ENCODE measurements around the gene VEPH1. TPM values are rescaled to one million over a fixed set of nuclear protein-coding genes. Genes with fewer than 3 reads are reported as not detected.

The VEPH1 gene
- polyA plus RNA-seq, 1 of the 3 experiments (the other 2 are of a cell fraction), result 6.0 TPM

DNA sequence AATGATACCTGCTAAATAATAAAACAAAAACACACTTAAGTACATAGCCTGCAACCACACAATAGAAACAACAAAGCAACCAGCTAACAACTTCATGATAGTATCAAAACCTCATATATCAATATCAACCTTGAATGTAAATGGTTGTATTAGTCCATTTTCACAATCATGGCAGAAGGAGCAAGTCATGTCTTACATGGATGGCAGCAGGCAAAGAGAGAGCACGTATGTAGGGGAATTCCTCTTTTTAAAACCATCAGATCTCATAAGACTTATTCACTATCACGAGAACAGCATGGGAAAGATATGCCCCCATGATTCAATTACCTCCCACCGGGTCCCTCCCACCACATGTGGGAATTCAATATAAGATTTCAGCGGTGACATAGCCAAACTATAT lies 111.1 kb downstream of the VEPH1 start:
- DNase-seq, result no peak
- no peak overlapping the region for H3K4me3 ChIP-seq (ENCODE audit: low read depth in 2 of 2, low read length in 1 of 2)
- H3K9me3 ChIP-seq, result no peaks in the 10 kb centered on the region
- TF ChIP-seq TCF12 (IDR thresholded peaks at IDR 0.05) (no peak), JUND (IDR thresholded peaks at IDR 0.05) (no peak), NFIC (IDR thresholded peaks at IDR 0.05; ENCODE audit: borderline replicate concordance) (no peak), RAD21 (IDR thresholded peaks at IDR 0.05; ENCODE audit: low read length) (no peak), POLR2AphosphoS5 (IDR thresholded peaks at IDR 0.05; ENCODE audit: low read depth, low read length) (no peak), GABPA (IDR thresholded peaks at IDR 0.05; ENCODE audit: low read depth) (no peak), TAF1 (IDR thresholded peaks at IDR 0.05; ENCODE audit: borderline replicate concordance, low read depth, low read length) (no peak), CHD2 (IDR thresholded peaks at IDR 0.05; ENCODE audit: low read length, partially characterized antibody) (no peak), FOXJ3 (CRISPR knock-in tag; IDR thresholded peaks at IDR 0.05) (no peak), EZH2phosphoT487 (IDR thresholded peaks at IDR 0.05; ENCODE audit: borderline replicate concordance, low read depth) (no peak)
- TF ChIP-seq, protein P1, sequence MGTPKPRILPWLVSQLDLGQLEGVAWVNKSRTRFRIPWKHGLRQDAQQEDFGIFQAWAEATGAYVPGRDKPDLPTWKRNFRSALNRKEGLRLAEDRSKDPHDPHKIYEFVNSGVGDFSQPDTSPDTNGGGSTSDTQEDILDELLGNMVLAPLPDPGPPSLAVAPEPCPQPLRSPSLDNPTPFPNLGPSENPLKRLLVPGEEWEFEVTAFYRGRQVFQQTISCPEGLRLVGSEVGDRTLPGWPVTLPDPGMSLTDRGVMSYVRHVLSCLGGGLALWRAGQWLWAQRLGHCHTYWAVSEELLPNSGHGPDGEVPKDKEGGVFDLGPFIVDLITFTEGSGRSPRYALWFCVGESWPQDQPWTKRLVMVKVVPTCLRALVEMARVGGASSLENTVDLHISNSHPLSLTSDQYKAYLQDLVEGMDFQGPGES (IDR thresholded peaks at IDR 0.05; ENCODE audit: low read depth, low read length), result no peak
- TF ChIP-seq, protein P2, sequence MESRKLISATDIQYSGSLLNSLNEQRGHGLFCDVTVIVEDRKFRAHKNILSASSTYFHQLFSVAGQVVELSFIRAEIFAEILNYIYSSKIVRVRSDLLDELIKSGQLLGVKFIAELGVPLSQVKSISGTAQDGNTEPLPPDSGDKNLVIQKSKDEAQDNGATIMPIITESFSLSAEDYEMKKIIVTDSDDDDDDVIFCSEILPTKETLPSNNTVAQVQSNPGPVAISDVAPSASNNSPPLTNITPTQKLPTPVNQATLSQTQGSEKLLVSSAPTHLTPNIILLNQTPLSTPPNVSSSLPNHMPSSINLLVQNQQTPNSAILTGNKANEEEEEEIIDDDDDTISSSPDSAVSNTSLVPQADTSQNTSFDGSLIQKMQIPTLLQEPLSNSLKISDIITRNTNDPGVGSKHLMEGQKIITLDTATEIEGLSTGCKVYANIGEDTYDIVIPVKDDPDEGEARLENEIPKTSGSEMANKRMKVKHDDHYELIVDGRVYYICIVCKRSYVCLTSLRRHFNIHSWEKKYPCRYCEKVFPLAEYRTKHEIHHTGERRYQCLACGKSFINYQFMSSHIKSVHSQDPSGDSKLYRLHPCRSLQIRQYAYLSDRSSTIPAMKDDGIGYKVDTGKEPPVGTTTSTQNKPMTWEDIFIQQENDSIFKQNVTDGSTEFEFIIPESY (IDR thresholded peaks at IDR 0.05; ENCODE audit: borderline replicate concordance, low read depth), result no peak
- TF ChIP-seq, protein P3, sequence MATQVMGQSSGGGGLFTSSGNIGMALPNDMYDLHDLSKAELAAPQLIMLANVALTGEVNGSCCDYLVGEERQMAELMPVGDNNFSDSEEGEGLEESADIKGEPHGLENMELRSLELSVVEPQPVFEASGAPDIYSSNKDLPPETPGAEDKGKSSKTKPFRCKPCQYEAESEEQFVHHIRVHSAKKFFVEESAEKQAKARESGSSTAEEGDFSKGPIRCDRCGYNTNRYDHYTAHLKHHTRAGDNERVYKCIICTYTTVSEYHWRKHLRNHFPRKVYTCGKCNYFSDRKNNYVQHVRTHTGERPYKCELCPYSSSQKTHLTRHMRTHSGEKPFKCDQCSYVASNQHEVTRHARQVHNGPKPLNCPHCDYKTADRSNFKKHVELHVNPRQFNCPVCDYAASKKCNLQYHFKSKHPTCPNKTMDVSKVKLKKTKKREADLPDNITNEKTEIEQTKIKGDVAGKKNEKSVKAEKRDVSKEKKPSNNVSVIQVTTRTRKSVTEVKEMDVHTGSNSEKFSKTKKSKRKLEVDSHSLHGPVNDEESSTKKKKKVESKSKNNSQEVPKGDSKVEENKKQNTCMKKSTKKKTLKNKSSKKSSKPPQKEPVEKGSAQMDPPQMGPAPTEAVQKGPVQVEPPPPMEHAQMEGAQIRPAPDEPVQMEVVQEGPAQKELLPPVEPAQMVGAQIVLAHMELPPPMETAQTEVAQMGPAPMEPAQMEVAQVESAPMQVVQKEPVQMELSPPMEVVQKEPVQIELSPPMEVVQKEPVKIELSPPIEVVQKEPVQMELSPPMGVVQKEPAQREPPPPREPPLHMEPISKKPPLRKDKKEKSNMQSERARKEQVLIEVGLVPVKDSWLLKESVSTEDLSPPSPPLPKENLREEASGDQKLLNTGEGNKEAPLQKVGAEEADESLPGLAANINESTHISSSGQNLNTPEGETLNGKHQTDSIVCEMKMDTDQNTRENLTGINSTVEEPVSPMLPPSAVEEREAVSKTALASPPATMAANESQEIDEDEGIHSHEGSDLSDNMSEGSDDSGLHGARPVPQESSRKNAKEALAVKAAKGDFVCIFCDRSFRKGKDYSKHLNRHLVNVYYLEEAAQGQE (IDR thresholded peaks at IDR 0.05; ENCODE audit: low read depth, low read length), result no peak
- TF ChIP-seq, protein P4, sequence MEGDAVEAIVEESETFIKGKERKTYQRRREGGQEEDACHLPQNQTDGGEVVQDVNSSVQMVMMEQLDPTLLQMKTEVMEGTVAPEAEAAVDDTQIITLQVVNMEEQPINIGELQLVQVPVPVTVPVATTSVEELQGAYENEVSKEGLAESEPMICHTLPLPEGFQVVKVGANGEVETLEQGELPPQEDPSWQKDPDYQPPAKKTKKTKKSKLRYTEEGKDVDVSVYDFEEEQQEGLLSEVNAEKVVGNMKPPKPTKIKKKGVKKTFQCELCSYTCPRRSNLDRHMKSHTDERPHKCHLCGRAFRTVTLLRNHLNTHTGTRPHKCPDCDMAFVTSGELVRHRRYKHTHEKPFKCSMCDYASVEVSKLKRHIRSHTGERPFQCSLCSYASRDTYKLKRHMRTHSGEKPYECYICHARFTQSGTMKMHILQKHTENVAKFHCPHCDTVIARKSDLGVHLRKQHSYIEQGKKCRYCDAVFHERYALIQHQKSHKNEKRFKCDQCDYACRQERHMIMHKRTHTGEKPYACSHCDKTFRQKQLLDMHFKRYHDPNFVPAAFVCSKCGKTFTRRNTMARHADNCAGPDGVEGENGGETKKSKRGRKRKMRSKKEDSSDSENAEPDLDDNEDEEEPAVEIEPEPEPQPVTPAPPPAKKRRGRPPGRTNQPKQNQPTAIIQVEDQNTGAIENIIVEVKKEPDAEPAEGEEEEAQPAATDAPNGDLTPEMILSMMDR (IDR thresholded peaks at IDR 0.05), result no peak
- WGBS (ENCODE audit: low lambda C conversion rate), result 82% methylated on average over 4 of the region's 4 CpGs
- H3F3A ChIP-seq (replicated peaks; ENCODE audit: insufficient read depth), result peaks cover 7% of the 10 kb centered on the region
- POLR2A ChIA-PET, result no interaction called here
- no peak overlapping the region for H2AFZ ChIP-seq (ENCODE audit: low read depth)
- H3K27me3 ChIP-seq (ENCODE audit: insufficient read depth), result no peaks in the 10 kb centered on the region
- no peak overlapping the region for H3K27ac ChIP-seq (ENCODE audit: low read depth in 2 of 2, low read length in 1 of 2)
- CTCF ChIA-PET, result interaction anchor here (0.9 kb wide), 1 partner anchor 17 kb away, joined by 3 read pairs; no protein-coding TSS in a partner anchor
- no peaks in the 10 kb centered on the region for H3K79me2 ChIP-seq (ENCODE audit: insufficient read depth)
- peaks cover 2 to 8% of the 10 kb centered on the region in 2 experiments; a peak in 3 of 4 replicates for H3K4me1 ChIP-seq (ENCODE audit: control insufficient read depth in 1 of 2, insufficient read depth in 2 of 2, low read depth in 1 of 2, low read length in 1 of 2)
- H3K36me3 ChIP-seq (replicated peaks in 1 of 2; ENCODE audit: control insufficient read depth in 1 of 2, insufficient read depth in 2 of 2, low read length in 1 of 2), result no peaks in the 10 kb centered on the region
- no peaks in the 10 kb centered on the region for H3K9me2 ChIP-seq
- H4K20me1 ChIP-seq (ENCODE audit: insufficient read depth), result no peaks in the 10 kb centered on the region
- no peak overlapping the region for H3K4me2 ChIP-seq
- H3K9ac ChIP-seq, result no peak overlapping the region

Measured in SK-N-SH (cell line).